Keratinocyte (primary cell): Measurements from ENCODE around the gene BRICD5. TPM values are rescaled to one million over a fixed set of nuclear protein-coding genes. Genes with fewer than 3 reads are reported as not detected.

Source experiments
- DNase-seq: peaks from one replicate; pipeline ENCODE4 v3.0.0-alpha.2; 2011; ENCODE audit warnings: low read depth, missing footprints, low spot score
- FAIRE-seq: peaks from 2 replicates; lab custom pipeline; 2011; peaks lifted over from hg19 to GRCh38; lab: Jason Lieb, UNC
- H2AFZ ChIP-seq: 2 replicates; pipeline ENCODE4 v1.6.0; 2012; ENCODE audit warnings: low read length, control low read depth, inconsistent platforms; ENCODE audit not compliant: control insufficient read depth
- H3K27ac ChIP-seq: 2 replicates; pipeline ENCODE4 v1.5.1; 2011; ENCODE audit warnings: low read length; ENCODE audit not compliant: control insufficient read depth, insufficient read depth
- H3K27me3 ChIP-seq: 3 replicates; pipeline ENCODE4 v1.6.0; 2011; ENCODE audit warnings: low read length; ENCODE audit not compliant: control insufficient read depth, insufficient read depth; ENCODE audit errors: extremely low read depth
- H3K36me3 ChIP-seq, 2 experiments: 2 replicates in 1 of 2; 3 replicates in 1 of 2; pipeline ENCODE4 v1.5.1; 2011; ENCODE audit warnings: low read length in 2 of 2, mild to moderate bottlenecking in 1 of 2; ENCODE audit not compliant: control insufficient read depth in 2 of 2, insufficient read depth in 2 of 2; ENCODE audit errors: extremely low read depth in 1 of 2
- H3K4me1 ChIP-seq: 3 replicates; pipeline ENCODE4 v1.5.1; 2011; ENCODE audit warnings: low read length; ENCODE audit not compliant: control insufficient read depth, insufficient read depth; ENCODE audit errors: extremely low read depth
- H3K4me2 ChIP-seq: 3 replicates; pipeline ENCODE4 v1.6.0; 2011; ENCODE audit warnings: low read depth, low read length; ENCODE audit not compliant: control insufficient read depth, insufficient read depth; ENCODE audit errors: extremely low read depth
- H3K4me3 ChIP-seq, 3 experiments: fragments of 200-600 bp in 1 of 3; sonication (generic) in 1 of 3; 2 replicates in 2 of 3; 3 replicates in 1 of 3; pipeline ENCODE4 v1.5.1; 2011 to 2016; ENCODE audit warnings: low read length in 3 of 3, mild to moderate bottlenecking in 3 of 3, control low read depth in 2 of 3, inconsistent platforms in 1 of 3, low read depth in 1 of 3, mixed read lengths in 1 of 3, mixed run types in 1 of 3, moderate library complexity in 1 of 3; ENCODE audit not compliant: control insufficient read depth in 2 of 3, insufficient read depth in 2 of 3; ENCODE audit errors: extremely low read depth in 1 of 3
- H3K79me2 ChIP-seq: 2 replicates; pipeline ENCODE4 v1.6.0; 2012; ENCODE audit warnings: low read length; ENCODE audit not compliant: control insufficient read depth, insufficient read depth
- H3K9ac ChIP-seq: 3 replicates; pipeline ENCODE4 v1.6.0; 2011; ENCODE audit warnings: low read length; ENCODE audit not compliant: control insufficient read depth, insufficient read depth; ENCODE audit errors: extremely low read depth
- H3K9me1 ChIP-seq: 3 replicates; pipeline ENCODE4 v1.6.0; 2011; ENCODE audit warnings: low read length; ENCODE audit not compliant: control insufficient read depth, insufficient read depth; ENCODE audit errors: extremely low read depth
- H3K9me3 ChIP-seq: 2 replicates; pipeline ENCODE4 v1.5.1; 2012; ENCODE audit warnings: low read depth, low read length; ENCODE audit not compliant: control insufficient read depth
- H4K20me1 ChIP-seq: 3 replicates; pipeline ENCODE4 v1.6.0; 2011; ENCODE audit warnings: low read length; ENCODE audit not compliant: control insufficient read depth, insufficient read depth; ENCODE audit errors: extremely low read depth
- EZH2 ChIP-seq: IDR thresholded peaks from one replicate; pipeline ENCODE4 v1.6.1; 2012; ENCODE audit warnings: inconsistent platforms, mild to moderate bottlenecking, low read length, moderate library complexity
- dilution Hi-C: fragments of 300-500 bp; cut with MboI; formaldehyde crosslinking; loops from one replicate; pipeline ENCODE4 v1.7.0; 2020; ENCODE audit warnings: low sequenced_read_pairs; ENCODE audit not compliant: extremely low pct_ligation_motif_present
- polyA plus RNA-seq, 5 experiments: library from polyadenylated mRNA; depleted of rRNA in 3 of 5; stranded (reverse) in 3 of 5; stranded (forward) in 1 of 5; unstranded in 1 of 5; fragments of >200 nt; gene quantifications; 1 replicate in 1 of 5; 2 replicates in 3 of 5; 3 replicates in 1 of 5; pipeline versions ENCODE4 v1.2.1 to v1.2.3, GENCODE V29; 2011 to 2012; ENCODE audit warnings: missing spikeins in 2 of 5, low read depth in 1 of 5, low replicate concordance in 1 of 5
- TF ChIP-seq, protein P1 (sequence below), 3 experiments: IDR thresholded peaks in 1 of 3; conservative IDR thresholded peaks in 1 of 3; optimal IDR thresholded peaks in 1 of 3; 2 replicates in 2 of 3; 3 replicates in 1 of 3; pipeline versions ENCODE3 to v1.5.1; 2011; ENCODE audit warnings: low read length in 3 of 3, mild to moderate bottlenecking in 3 of 3, moderate library complexity in 2 of 3, control low read depth in 1 of 3, inconsistent platforms in 1 of 3; ENCODE audit not compliant: insufficient read depth in 2 of 3; ENCODE audit errors: extremely low read depth in 1 of 3

Gene BRICD5
- polyA plus RNA-seq, 1 donor (not counting 4 experiments of a cell fraction or from before 2014, with no cell fraction given), result 1.8 TPM

GRCh38 chr16:2186505-2186904 lies 24.2 kb downstream of the BRICD5 start:
- H3K79me2 ChIP-seq, result no peaks in the 10 kb centered on the region
- no peaks in the 10 kb centered on the region for H4K20me1 ChIP-seq
- H3K9ac ChIP-seq, result no peak overlapping the region
- no peak overlapping the region for H3K4me3 ChIP-seq
- DNase-seq (no peak), FAIRE-seq (no peak)
- peaks cover 5% of the 10 kb centered on the region for H3K27me3 ChIP-seq
- H3K4me1 ChIP-seq, result peaks cover 2% of the 10 kb centered on the region
- TF ChIP-seq EZH2, result no peak
- no peak overlapping the region for H2AFZ ChIP-seq
- dilution Hi-C loops, result no loop called here
- peaks cover 0 to 1% of the 10 kb centered on the region in 2 experiments for H3K36me3 ChIP-seq
- no peaks in the 10 kb centered on the region for H3K9me1 ChIP-seq
- H3K4me2 ChIP-seq, result no peak overlapping the region
- no peak overlapping the region for H3K27ac ChIP-seq
- H3K9me3 ChIP-seq, result no peaks in the 10 kb centered on the region

- DNase-seq (no peak), FAIRE-seq (no peak)
- dilution Hi-C loops, result no loop called here
Observed at GRCh38 chr16:2186064-2186463, 24.6 kb downstream of the BRICD5 start.

More at GRCh38 chr16:2186064-2186463, 24.6 kb downstream of the BRICD5 start:
- no peak overlapping the region for H2AFZ ChIP-seq
- no peaks in the 10 kb centered on the region for H3K9me1 ChIP-seq
- H3K4me3 ChIP-seq, result no peak overlapping the region
- H3K9ac ChIP-seq, result no peak overlapping the region
- H3K4me2 ChIP-seq, result no peak overlapping the region
- no peaks in the 10 kb centered on the region for H3K4me1 ChIP-seq
- no peaks in the 10 kb centered on the region for H4K20me1 ChIP-seq
- no peaks in the 10 kb centered on the region for H3K79me2 ChIP-seq
- no peak for TF ChIP-seq EZH2
- TF ChIP-seq, protein P1, sequence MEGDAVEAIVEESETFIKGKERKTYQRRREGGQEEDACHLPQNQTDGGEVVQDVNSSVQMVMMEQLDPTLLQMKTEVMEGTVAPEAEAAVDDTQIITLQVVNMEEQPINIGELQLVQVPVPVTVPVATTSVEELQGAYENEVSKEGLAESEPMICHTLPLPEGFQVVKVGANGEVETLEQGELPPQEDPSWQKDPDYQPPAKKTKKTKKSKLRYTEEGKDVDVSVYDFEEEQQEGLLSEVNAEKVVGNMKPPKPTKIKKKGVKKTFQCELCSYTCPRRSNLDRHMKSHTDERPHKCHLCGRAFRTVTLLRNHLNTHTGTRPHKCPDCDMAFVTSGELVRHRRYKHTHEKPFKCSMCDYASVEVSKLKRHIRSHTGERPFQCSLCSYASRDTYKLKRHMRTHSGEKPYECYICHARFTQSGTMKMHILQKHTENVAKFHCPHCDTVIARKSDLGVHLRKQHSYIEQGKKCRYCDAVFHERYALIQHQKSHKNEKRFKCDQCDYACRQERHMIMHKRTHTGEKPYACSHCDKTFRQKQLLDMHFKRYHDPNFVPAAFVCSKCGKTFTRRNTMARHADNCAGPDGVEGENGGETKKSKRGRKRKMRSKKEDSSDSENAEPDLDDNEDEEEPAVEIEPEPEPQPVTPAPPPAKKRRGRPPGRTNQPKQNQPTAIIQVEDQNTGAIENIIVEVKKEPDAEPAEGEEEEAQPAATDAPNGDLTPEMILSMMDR (optimal IDR thresholded peaks at IDR 0.05 in 1 of 3, IDR thresholded peaks at IDR 0.05 in 1 of 3, conservative IDR thresholded peaks at IDR 0.05 in 1 of 3; ENCODE audit: extremely low read depth in 1 of 3, insufficient read depth in 2 of 3, low read length in 3 of 3), result no peak
- no peak overlapping the region for H3K27ac ChIP-seq
- H3K9me3 ChIP-seq, result no peaks in the 10 kb centered on the region
- H3K27me3 ChIP-seq, result peaks cover 5% of the 10 kb centered on the region
- peaks cover 0 to 1% of the 10 kb centered on the region in 2 experiments for H3K36me3 ChIP-seq
